Fibroblast of gingiva (primary cell): ENCODE results near the gene RFC1.
"Not testable (repeated sequence)": the region's sequence is repeated elsewhere in the genome, so short reads cannot be mapped to it uniquely, and the experiment has no call there.

Source experiments
- DNase-seq: peaks from one replicate; pipeline ENCODE4 v3.0.0-alpha.2; 2011; ENCODE audit warnings: low read depth

Gene RFC1

DNA sequence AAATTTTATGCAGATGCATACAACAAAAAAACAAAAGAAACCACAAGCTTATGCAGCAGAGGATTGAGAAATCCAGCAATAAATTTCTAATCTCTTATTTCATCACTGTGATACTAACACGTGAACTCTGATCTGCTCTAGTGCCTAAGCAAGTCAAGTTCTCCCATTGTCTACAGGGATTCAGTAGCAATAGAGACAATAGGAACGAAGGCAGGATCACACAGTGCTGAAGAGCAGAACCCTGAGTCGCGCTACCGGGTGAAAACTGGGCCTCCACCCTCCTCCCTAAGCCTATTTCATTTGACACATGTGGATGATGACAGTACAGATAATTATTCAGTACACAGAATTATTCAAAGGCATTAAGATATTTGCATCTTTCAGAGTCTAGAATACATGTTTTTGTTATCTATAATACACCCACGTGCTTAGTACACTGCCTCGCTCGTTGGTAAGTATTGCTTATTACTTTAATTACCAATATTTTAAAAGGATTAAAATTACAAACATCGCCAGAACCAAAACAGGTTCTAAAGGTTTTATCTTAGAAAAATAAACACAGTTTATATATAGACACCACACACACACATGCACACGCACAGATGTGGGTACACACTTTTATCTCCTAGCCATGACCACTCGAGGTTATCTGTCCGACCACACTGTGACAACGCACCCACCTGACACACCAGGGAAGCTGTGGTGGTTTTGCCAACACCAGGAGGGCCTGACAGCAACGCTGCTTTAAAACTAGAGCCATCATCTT is 60.1 kb downstream of the RFC1 start:
- no peak for DNase-seq

DNA sequence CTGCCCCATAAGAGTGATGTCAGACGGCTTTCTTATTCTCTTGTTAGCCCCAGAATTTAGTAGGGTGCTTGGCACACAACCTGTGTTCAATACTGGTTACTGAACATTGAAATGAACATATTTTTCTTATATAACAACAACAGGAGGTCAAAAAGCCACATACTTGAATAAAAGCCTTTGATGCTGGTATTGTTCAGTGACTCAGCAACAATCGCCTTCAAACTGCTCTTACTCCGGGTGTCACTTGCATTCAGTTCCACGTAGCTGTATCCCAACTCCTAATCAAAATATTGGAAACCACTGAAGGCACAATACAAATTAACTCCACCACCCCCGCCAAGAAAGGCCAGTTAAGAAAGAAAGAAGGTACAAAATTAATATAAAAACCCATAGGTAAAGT is 61.5 kb downstream of the RFC1 start:
- no peak for DNase-seq

DNA sequence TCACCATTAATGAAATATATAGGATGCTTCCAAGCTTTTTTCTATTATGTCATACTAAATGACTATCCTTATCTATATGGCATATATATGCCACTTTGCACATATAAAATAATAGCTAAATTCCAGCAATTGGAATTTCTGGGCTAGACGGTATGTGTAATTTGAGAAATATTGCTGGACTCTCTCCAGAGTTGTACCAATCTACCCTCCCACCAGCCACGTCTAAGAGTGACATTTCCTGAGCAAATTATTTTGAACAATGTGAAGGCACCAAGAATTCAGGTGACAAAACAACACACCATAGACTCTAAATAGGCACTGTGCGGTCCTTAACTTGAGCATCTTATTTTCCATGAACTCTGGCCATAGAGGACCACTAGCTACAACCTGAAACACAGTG is 62.3 kb downstream of the RFC1 start:
- DNase-seq, result no peak

DNA sequence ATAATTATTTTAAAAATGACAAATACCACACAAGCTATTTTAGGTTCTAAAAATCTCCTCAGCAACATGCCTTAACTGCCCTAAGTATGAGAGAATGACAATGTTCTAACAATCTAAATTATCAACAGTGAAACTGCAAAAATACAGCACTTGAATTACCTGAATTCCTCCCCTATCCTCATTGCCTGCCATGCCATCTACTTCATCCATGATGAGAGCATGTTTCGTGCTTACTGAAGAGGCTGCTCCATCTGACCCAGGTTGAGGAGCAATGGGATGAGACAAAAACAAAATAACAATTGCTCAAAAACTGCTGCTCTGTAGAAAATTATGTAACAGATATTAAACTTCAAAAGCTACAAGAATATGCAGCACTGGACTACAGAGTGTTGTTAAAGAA is 63.3 kb downstream of the RFC1 start:
- DNase-seq, result no peak

DNA sequence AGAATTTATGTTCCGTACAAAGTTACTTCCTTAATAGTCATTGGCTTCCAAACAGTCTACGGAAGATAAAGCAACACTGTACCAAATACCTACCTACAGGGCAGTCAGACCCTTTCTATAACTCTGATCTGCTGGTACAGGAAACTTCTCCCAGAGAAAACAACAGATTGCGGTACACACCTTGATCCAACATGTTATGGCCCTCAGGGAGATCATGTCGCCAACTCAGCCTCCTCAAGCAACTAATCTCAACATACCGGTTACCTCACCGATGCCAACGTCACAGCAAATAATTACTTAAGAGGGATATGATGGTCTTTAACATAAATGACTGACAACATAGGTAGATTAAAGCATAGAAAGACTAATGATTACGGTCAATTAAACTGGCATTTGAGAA is 70.4 kb downstream of the RFC1 start:
- no peak for DNase-seq

DNA sequence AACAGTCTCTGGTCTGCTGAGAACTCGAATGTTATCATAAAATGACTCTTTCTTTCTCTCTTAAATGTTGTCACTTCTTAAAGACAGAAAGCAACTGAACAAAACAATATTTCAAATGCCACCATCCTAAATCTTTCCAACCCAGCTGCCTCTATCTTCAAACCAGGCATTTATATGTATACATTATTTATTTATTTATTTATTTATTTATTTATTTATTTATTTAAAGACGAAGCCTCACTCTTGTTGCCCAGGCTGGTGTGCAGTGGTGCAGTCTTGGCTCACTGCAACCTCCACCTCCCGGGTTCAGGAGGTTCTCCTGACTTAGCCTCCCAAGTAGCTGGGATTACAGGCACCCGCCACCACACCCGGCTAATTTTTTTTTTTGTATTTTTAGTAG is 73.7 kb downstream of the RFC1 start:
- not testable (repeated sequence) for DNase-seq

DNA sequence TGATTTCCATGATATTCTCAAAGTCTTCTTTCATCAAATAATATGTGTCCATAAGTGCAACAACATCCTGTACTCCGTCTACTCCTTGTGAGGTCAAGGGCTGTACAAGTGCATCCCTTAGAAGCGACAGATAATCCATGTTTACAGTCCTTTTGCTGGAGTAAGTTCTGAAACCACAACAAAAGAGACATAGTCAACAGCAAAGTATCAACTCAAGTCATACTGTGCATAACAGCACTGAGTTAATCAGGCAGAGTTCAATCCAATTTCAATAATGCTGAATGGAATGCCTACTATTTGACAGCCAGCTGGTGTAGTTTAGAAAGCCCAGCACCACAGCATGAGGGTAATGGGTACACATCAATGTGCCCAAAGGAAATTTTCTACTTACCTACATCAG is 74.5 kb downstream of the RFC1 start:
- no peak for DNase-seq

DNA sequence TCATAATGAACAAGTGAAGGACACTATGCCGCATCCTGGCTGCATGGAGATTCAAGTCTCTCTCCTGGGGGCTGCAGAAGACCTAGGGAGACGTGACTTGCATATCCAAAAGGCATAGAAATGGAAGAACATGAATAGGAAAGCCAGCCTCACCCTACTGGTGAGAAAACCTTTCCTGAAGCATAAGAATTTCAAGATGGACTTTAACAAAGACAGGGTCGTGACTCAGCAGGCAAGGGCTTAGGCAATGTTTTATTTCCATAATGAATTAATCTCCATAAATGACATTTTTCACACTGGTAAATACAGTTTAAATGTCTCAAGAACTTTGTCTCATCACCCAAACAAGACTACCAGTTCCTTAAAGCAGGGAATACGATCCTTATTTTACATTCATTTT is 78.9 kb downstream of the RFC1 start:
- no peak for DNase-seq

DNA sequence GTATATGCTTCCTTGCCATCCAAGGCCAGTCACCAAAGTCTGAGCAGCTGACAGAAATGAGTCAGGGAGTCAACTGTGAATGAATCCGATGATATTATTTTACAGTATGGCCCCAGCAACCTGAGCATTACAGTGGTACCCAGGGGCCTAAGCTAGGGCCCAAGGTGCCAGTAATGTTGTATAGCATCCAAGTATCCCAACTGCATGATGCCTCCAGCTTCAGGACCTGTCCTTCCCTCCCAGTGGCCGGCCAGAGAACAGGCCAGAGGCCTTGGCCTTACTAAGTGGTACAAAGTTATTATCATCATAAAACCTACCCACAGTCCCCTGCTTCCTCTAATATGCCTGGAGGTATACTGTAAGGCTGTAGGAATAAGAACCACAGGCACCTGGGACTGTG is 79.9 kb downstream of the RFC1 start:
- DNase-seq, result no peak

DNA sequence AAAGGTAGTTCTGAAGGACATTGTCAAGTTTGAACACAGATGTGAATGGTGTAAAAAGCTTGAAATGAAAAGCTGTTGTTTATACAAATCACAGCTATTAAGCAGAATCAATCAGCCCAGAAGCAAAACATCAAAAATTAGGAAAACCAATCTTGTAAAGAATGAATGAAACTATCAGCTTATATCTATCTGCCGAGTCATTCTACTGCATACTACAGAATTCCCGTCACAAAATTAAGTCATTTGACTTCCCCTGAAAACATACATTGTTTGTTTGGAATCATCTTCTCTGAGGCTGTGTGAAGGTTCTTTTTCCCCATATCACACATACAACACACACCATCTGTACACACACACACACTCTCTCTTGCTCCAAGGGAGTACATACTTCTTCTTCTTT is 80.3 kb downstream of the RFC1 start:
- no peak for DNase-seq

DNA sequence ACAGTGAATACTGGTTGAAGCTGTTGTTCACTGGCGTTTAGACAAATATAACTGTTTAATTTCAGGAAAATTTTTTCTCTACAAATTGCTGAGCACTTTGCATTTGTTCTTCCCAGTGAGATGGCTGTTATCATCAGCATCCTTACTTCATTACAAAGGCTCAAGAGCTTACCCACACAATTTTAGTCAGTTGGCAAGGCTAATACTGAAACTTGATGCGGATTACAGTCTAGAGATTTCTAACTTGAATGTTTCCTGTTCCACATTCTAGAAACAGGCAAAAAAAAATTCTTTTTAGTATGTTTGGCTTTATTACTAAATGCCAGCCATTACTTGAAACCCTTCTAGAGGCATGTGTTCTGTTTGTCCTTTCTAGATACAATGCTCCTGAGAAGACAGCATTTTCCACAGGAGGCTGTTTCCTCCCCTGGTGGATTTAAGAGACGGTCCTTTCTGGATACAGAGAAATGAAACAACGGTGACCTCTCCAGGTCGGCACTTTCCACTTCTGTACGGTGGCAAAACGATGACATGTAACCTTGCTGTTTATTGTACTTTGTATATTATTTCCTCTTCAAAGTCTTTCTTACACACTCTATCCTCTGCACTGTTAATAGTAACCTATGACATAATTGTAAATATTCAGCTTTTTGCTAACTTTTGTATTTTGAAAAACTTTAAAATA is 80.9 kb downstream of the RFC1 start:
- no peak for DNase-seq

DNA sequence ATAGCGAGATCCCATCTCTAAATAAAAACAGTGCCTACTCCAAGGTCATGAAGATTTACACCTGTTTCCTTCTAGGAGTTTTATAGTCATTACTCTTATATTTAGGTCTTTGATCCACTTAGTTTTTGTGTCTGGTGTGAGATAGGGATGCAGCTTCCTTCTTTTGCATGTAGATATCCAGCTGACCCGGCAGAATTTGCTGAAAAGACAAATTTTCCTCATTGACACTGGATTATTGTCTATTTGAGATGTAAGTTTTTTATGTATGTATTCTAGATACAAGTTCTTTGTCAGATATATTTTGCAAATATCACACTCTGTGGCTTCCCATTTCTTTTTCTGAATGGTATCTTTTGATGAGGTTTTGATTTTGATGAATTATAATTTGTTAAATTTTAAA is 85.4 kb downstream of the RFC1 start:
- no peak for DNase-seq

DNA sequence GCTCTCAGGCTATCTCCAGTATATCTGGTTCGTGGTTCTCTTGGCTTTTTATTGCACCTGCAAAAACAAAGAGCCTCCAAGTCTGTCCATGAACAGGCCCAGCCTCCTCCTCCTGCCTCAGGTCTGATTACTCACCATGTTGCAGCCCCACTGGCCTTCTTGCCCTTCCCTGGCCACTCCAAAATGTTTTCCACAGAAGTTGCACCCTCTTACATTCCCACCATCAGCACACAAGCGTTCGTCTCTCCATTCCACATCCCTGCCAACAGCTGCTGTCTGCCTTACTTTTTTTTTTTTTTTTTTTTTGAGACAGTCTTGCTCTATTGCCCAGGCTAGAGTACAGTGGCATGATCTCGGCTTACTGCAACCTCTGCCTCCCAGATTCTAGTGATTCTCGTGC is 86.7 kb downstream of the RFC1 start:
- no peak for DNase-seq

DNA sequence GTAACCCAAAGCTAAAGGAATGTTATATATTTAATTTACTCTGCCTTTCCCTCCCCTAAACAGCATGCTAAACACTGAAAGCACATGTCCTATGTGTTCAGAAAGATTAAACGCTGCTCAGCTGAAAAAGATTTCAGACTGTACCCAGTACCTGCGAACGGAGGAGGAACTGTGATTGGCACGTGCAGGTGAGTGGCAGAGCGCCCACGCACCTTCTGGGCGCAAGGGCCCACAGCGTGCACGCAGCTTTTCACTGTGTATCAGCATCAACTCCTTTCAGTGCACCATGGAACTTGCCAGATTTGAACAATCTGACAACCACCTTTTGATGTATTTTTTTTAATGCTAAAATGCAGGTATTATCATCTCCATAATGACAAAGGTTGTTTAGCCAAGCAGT is 87.7 kb downstream of the RFC1 start:
- no peak for DNase-seq

DNA sequence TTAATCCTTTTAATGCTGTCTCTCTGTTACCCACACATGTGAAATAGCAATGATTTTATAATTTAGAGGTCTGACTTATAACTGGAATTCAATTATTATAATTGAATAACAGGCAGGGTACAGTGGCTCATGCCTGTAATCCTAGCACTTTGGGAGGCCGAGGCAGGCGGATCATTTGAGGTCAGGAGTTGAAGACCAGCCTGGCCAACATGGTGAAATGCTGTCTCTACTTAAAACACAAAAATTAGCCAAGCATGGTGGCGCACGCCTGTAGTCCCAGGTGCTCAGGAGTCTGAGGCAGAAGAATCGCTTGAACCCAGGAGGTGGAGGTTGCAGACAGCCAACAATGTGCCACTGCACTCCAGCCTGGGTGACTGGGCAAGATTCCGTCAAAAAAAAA is 88.5 kb downstream of the RFC1 start:
- DNase-seq, result not testable (repeated sequence)

DNA sequence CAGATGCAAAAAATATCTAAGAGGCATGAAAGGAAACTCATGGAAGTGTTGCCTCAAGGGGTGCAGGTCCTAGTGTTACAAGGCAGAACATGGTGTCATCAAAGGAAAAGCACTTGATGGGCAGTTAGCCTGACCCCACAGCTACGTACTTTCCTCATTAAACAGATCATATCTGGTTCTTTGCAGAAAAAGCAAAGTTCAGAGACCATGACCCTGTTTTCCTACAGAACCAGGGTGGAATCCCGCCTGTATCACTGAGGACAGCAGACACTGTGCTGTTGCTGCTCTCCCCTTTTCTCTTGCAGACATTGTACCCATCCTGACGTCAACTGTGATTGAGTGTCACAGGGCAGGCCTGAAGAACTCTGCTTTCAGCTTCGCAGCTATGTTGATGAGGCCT is 91.7 kb downstream of the RFC1 start:
- DNase-seq, result no peak

DNA sequence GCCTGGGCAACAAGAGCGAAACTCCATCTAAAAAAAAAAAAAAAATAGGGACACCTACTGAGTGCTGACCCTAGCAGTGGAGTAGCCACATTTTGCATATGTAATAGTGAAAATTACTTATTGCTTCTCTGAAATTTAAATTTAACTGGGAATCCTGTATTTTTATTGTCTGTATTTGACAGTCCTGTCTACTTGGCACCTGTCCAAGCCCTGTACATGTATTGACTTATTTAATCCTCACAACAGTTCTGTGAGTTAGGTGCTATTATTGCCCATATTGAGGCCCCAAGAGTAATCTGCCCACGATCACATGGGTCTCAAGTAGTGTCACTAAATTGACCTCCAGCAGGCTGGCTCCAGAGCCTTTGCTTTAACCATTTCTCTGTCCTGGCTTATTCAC is 102.3 kb downstream of the RFC1 start:
- DNase-seq, result no peak

DNA sequence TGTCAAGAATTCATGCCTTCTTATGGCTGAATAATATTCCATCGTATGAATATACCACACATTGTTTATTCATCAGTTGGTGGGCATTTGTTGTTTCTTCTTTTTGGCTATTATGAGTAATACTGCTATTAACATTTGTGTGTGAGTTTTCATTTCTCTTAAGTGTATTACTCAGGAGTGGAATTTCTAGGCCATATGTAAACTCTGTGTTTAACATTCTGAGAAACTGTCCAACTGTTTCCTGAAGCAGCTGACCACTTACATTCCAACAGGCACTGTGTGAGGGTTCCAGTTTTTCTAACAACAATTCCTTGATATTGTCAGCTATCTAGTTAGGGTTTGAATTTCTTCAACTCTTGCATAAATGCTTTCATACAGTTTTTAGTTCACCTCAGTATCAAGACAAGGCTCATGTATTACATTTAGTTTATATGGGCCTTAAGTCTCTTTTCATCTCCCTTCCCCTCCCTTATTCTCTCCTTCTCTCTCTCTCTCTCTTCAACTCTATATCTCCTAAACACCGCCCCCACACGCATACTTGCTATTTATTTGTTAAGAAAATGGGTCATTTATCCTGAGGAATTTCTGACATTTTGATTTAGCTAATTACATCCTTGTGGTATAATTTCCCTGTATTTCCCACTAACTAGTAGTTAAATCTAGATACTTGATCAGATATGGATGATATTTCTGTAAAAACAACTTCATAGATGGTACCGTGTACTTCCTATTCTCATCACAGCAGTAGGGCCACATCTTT is 106.4 kb downstream of the RFC1 start:
- DNase-seq, result peak; percentile 40

DNA sequence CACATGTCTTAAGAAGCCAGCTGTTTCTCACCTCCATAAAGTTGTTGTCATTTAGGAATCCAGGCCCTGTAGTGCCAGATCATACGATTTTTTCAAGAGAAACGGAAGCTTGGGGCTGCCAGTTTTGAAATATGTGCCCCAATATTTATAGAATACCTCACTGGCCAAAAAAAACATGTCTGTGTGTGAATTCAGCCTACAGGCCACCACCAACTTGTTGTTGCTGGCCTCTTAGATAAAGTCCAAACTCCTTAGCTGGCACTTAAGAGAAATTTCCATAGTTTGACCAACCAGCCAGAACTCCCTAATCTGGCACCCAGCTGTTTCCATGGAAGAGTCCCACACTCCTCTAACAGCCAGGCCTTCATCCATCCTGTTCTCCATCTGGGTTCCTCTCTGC is 109.7 kb downstream of the RFC1 start:
- DNase-seq, result peak; percentile 46

DNA sequence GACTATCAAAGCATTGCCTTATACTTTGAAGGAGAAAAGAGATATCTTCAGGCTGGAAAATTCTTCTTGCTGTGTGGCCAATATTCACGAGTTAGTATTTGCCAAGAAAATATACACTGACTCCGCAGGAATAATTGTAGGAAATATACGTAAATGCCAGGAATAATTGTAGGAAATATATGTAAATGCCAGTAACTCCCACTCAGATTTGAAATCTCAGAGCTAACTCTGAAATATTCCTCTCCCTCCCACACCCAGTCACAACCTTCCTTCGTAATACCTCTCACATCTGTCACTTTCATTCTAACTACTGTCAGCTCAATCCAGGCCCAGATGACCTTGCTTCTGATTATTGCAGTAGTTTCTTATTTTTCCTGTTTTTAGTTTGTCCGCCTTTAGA is 110.3 kb downstream of the RFC1 start:
- no peak for DNase-seq

DNA sequence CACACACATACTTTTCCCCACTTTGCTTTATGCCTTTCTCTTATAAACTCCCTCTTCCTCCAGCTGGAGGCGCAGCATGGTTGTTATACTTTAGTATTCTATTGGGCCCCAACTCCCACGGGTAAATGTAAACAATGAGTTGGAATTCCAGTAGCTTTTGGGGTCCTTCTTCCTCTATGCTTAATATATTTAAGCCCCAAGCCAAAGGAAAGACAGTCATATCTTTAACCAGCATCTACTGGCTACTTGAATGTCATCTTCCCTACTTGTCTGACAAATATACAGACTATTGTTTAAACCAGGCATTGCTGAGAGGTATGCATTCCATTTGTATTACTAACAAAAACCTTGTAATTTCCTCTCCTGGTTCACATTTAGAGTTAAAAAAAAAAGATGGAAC is 110.9 kb downstream of the RFC1 start:
- DNase-seq, result no peak

DNA sequence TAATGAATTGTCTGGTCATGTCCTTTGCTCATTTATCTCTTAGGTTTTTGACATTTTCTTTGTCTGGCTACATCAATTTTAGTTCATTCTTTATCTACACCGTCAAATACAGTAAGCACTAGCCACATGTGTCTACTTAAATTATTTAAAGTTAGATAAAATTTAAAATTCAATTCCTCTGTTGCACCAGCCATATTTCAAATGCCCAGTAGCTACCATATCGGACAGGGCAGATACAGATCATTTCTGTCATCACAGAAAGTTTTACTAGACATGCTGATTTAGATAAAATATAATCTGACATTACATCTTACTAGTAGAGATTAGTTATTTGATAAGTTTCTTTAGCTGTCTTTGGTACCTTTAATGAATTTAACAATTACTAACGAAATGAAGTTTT is 122.7 kb downstream of the RFC1 start:
- no peak for DNase-seq
